ENCODE results near the gene MCEE. TPM values are rescaled to one million over a fixed set of nuclear protein-coding genes. Genes with fewer than 3 reads are reported as not detected.

MCEE gene
- polyA plus RNA-seq, 1 donor from 2014 or later = 25.9 TPM

GRCh38 chr2:71129902-71130151, 202 bp downstream of the MCEE start:
- TF ChIP-seq TAF1 (IDR thresholded peaks at IDR 0.05; ENCODE audit: low read depth) (no peak), RAD21 (conservative IDR thresholded peaks at IDR 0.05) (peak; percentile 34), POLR2AphosphoS5 (IDR thresholded peaks at IDR 0.05) (no peak), SMC3 (conservative IDR thresholded peaks at IDR 0.05; ENCODE audit: poor library complexity) (peak; percentile 47), MXI1 (conservative IDR thresholded peaks at IDR 0.05; ENCODE audit: poor library complexity, severe bottlenecking) (no peak)
- TF ChIP-seq, protein P1, sequence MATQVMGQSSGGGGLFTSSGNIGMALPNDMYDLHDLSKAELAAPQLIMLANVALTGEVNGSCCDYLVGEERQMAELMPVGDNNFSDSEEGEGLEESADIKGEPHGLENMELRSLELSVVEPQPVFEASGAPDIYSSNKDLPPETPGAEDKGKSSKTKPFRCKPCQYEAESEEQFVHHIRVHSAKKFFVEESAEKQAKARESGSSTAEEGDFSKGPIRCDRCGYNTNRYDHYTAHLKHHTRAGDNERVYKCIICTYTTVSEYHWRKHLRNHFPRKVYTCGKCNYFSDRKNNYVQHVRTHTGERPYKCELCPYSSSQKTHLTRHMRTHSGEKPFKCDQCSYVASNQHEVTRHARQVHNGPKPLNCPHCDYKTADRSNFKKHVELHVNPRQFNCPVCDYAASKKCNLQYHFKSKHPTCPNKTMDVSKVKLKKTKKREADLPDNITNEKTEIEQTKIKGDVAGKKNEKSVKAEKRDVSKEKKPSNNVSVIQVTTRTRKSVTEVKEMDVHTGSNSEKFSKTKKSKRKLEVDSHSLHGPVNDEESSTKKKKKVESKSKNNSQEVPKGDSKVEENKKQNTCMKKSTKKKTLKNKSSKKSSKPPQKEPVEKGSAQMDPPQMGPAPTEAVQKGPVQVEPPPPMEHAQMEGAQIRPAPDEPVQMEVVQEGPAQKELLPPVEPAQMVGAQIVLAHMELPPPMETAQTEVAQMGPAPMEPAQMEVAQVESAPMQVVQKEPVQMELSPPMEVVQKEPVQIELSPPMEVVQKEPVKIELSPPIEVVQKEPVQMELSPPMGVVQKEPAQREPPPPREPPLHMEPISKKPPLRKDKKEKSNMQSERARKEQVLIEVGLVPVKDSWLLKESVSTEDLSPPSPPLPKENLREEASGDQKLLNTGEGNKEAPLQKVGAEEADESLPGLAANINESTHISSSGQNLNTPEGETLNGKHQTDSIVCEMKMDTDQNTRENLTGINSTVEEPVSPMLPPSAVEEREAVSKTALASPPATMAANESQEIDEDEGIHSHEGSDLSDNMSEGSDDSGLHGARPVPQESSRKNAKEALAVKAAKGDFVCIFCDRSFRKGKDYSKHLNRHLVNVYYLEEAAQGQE (IDR thresholded peaks at IDR 0.05; ENCODE audit: borderline replicate concordance) = peak; percentile 86
- TF ChIP-seq, protein P2, sequence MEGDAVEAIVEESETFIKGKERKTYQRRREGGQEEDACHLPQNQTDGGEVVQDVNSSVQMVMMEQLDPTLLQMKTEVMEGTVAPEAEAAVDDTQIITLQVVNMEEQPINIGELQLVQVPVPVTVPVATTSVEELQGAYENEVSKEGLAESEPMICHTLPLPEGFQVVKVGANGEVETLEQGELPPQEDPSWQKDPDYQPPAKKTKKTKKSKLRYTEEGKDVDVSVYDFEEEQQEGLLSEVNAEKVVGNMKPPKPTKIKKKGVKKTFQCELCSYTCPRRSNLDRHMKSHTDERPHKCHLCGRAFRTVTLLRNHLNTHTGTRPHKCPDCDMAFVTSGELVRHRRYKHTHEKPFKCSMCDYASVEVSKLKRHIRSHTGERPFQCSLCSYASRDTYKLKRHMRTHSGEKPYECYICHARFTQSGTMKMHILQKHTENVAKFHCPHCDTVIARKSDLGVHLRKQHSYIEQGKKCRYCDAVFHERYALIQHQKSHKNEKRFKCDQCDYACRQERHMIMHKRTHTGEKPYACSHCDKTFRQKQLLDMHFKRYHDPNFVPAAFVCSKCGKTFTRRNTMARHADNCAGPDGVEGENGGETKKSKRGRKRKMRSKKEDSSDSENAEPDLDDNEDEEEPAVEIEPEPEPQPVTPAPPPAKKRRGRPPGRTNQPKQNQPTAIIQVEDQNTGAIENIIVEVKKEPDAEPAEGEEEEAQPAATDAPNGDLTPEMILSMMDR (IDR thresholded peaks at IDR 0.05; ENCODE audit: poor library complexity, severe bottlenecking) = no peak
- H2AFZ ChIP-seq (ENCODE audit: low read depth, low read length) = peak overlapping the region; percentile 89
- H3K9ac ChIP-seq (ENCODE audit: low read length) = peak overlapping the region; percentile 87
- peak overlapping the region; percentile 92 for H3K4me3 ChIP-seq (ENCODE audit: low read length)
- peaks cover 4% of the 10 kb centered on the region for H3K36me3 ChIP-seq (ENCODE audit: insufficient read depth, low read length)
- H3K79me2 ChIP-seq (replicated peaks; ENCODE audit: insufficient read depth, low read length) = peaks cover 34% of the 10 kb centered on the region
- H4K20me1 ChIP-seq (ENCODE audit: insufficient read depth) = no peaks in the 10 kb centered on the region
- no peaks in the 10 kb centered on the region for H3K27me3 ChIP-seq (ENCODE audit: insufficient read depth, low read depth, low read length)
- peak overlapping the region; percentile 61 for H3K4me2 ChIP-seq (ENCODE audit: low read length)
- no peaks in the 10 kb centered on the region for H3K9me3 ChIP-seq (ENCODE audit: low read length)
- no peaks in the 10 kb centered on the region for H3K9me2 ChIP-seq (ENCODE audit: insufficient read depth, low read length)
- H3F3A ChIP-seq (ENCODE audit: insufficient read depth, low read length, poor library complexity, severe bottlenecking) = no peaks in the 10 kb centered on the region
- peak overlapping the region; percentile 86 for H3K27ac ChIP-seq (ENCODE audit: low read length)

DNA sequence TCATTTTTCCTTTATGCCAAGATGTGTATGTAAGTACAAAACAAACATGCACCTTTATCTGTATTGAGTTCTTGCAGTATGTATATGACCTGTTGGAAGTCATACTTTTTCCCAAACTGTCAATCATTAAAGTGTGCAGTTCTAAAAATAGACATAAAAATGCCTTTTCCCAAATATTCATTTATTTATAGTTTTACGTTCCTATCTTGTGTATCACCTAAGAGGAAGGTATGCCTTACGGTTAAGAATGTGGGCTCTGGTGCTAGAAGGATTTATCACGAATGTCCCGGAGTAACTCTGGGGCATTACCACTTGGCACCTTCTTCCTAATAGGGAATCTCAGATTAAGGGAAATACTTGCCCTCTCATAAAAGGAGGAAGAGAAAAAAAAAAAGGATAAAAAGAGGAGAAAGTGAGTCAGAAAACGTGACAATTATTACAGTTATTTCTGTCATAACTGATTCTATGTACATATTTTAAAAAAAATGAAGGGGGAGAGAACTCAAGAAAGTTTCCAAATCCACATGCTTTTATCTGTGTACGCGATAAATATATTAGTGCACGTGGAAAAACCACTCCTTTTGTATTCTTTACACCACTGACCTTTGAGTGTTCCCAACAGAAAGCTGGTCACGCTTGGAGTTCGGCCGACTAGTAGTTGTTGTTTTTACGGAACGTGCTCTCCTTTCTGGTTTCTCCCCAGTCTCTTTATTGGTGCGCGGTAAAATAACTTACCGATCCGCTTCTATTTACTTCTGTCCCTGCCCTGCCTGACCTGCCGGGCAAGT, 721 bp downstream of the MCEE start:
- TF ChIP-seq SMC3 (conservative IDR thresholded peaks at IDR 0.05; ENCODE audit: poor library complexity) = no peak
- TF ChIP-seq POLR2AphosphoS5 (IDR thresholded peaks at IDR 0.05) = no peak
- TF ChIP-seq, protein P1 (IDR thresholded peaks at IDR 0.05; ENCODE audit: borderline replicate concordance) = no peak
- TF ChIP-seq MXI1 (conservative IDR thresholded peaks at IDR 0.05; ENCODE audit: poor library complexity, severe bottlenecking) = peak; percentile 41
- TF ChIP-seq EP300 (conservative IDR thresholded peaks at IDR 0.05; ENCODE audit: poor library complexity, severe bottlenecking) = no peak
- TF ChIP-seq, protein P2 (IDR thresholded peaks at IDR 0.05; ENCODE audit: poor library complexity, severe bottlenecking) = no peak
- no peak for TF ChIP-seq EZH2 (IDR thresholded peaks at IDR 0.05; ENCODE audit: borderline replicate concordance, insufficient read depth, low read length, poor library complexity, severe bottlenecking)
- Histone ChIP-seq H3K9ac (ENCODE audit: low read length) (peak overlapping the region; percentile 87), H2AFZ (ENCODE audit: low read depth, low read length) (peak overlapping the region; percentile 89), H4K20me1 (ENCODE audit: insufficient read depth) (no peaks in the 10 kb centered on the region), H3K27ac (ENCODE audit: low read length) (peak overlapping the region; percentile 86), H3F3A (ENCODE audit: insufficient read depth, low read length, poor library complexity, severe bottlenecking) (no peaks in the 10 kb centered on the region), H3K27me3 (ENCODE audit: insufficient read depth, low read depth, low read length) (no peaks in the 10 kb centered on the region), H3K79me2 (replicated peaks; ENCODE audit: insufficient read depth, low read length) (peaks cover 34% of the 10 kb centered on the region), H3K4me3 (ENCODE audit: low read length) (peak overlapping the region; percentile 92), H3K4me2 (ENCODE audit: low read length) (peak overlapping the region; percentile 61), H3K9me3 (ENCODE audit: low read length) (no peaks in the 10 kb centered on the region), H3K36me3 (ENCODE audit: insufficient read depth, low read length) (peaks cover 4% of the 10 kb centered on the region), H3K9me2 (ENCODE audit: insufficient read depth, low read length) (no peaks in the 10 kb centered on the region)

Data from neural cell (in vitro differentiated cells).